Activated naive CD4-positive, alpha-beta T cell (primary cell): Measurements from ENCODE around the gene PLG.
"Not testable (repeated sequence)": the region's sequence is repeated elsewhere in the genome, so short reads cannot be mapped to it uniquely, and the experiment has no call there.

Experiments used
- DNase-seq, 4 experiments: peaks; one replicate each; lab custom pipeline; 2025; lab: John Stamatoyannopoulos, UW

PLG gene

GRCh38 chr6:160704688-160705087 lies 2.6 kb downstream of the PLG start:
- DNase-seq, result not testable (repeated sequence)

DNA sequence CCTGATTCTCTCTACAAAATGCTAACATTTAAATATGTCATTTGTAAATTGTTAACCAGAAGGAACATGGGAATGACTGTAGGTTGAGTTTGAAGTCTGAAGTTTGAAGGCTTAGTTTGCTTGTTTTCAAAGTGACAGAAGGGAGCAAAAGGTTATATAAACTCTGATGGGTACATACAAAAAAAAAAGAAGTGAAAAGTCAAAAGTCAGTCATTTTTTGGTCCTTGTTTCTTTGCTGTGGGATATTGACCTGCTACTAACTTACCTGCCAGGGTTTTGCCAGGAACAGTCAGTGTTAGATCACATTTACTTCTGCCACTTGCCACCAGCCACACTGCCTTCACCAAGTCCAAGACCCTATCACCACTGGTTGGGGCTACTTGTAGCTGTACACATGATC lies 6.9 kb downstream of the PLG start:
- not testable (repeated sequence) for DNase-seq

GRCh38 chr6:160714731-160715316 lies 12.8 kb downstream of the PLG start:
- DNase-seq, result no peak

DNA sequence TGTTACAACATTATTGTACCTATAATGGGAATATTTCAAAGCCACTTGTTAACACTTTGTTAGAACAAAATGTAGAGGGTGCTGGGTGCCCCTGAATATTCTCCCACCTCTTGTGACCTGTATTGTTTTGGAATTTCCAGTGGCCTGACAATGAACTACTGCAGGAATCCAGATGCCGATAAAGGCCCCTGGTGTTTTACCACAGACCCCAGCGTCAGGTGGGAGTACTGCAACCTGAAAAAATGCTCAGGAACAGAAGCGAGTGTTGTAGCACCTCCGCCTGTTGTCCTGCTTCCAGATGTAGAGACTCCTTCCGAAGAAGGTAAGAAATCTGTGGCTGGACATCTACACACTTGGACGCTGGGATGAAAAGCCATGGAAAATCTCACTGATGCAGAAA lies 28.9 kb downstream of the PLG start:
- DNase-seq, result no peak

GRCh38 chr6:160733050-160733646 lies 31.1 kb downstream of the PLG start:
- DNase-seq, result no peak

DNA sequence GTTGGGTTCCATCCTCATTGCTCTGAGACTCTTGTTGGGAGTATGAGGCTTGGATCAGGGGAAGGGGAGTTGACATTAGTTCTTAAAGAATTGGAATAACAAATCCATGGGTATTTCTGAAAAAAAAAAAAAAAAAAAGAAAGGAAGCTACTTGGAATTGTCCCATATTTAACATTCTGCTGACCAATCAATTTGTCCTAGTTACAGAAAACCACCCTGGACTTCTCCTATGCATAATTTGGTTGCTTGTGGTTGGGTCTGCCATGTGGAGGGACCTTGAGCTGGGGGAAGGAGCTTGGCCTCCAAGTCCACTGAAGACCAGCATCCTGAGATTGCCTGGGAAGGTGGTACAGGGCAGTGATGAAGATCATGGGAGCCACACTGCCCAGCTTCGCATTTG lies 32.6 kb downstream of the PLG start:
- no peak for DNase-seq

- DNase-seq, result no peak
These were observed 33.5 kb downstream of the PLG start for GRCh38 chr6:160735523-160735922.

GRCh38 chr6:160737934-160738333 lies 35.9 kb downstream of the PLG start:
- no peak for DNase-seq

DNA sequence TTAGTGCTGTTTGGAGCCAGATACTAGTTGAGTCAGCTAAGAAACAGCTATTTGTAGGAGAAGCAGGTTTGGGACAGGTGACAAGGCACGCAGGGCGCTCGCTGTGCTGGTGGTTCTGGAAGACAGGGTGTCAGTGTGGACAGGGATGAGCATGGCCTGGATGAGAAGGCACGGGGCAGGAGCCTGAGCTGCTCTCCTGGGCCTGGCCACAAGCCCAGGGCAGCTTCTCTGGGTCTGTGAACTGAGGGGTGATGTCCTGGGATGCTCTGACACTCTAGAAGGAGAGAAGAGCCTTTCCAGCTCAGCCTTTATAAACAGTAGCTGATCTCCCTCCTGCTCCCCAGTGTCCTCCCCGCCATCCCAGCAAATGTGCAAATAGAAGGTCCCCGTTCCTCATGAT lies 37.9 kb downstream of the PLG start:
- DNase-seq, result no peak

DNA sequence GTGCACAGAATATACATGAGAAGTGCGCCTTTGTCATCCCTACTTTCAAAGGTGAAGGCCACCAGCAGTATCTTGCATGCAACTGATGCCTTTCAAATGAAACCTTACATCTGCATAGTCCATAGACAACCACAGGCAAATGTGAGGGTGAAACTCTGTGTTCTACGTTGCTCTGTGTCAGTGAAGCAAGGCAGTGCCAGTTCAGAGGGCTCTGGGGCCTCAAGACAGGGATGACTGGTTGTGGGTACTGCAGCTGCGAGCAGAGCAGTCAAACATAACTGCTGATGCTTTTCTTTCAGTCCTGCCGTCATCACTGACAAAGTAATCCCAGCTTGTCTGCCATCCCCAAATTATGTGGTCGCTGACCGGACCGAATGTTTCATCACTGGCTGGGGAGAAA lies 39.0 kb downstream of the PLG start:
- not testable (repeated sequence) for DNase-seq

DNA sequence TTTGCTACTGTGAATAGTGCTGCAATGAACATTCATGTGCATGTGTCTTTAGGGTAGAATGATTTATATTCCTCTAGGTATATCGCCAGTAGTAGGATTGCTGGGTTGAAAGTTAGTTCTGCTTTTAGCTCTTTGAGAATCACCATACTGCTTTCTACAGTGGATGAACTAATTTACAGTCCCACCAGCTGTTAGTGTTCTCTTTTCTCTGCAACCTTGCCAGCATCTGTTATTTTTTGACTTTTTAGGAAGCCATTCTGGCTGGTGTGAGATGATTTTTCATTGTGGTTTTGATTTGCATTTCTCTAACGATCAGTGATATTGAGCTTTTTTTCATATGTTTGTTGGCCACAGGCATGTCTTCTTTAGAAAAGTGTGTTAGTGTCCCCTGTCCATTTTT lies 40.0 kb downstream of the PLG start:
- no peak for DNase-seq

DNA sequence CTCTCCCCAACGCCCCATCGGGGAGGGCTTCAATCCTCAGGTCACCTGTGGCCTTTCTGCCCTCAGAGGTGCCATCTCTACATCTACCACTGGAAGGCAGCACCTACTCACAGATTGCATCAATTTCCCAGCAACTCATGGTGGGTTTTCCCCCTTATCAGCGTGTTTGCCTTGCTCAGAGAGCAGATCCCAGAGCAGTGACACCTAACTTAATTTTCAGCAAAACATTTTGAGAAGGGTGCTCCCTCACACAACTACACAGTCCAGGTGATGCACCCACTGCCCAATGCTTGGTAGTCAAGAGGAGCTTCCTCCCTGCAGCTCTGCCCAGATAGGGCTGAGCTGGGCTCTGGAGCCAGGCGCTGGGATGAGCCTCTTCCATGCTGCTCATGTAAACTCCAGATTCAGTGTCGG lies 48.2 kb downstream of the PLG start:
- DNase-seq, result no peak

GRCh38 chr6:160753211-160753610 lies 51.2 kb downstream of the PLG start:
- DNase-seq, result not testable (repeated sequence)

GRCh38 chr6:160755165-160755564 lies 53.1 kb downstream of the PLG start:
- DNase-seq, result no peak

DNA sequence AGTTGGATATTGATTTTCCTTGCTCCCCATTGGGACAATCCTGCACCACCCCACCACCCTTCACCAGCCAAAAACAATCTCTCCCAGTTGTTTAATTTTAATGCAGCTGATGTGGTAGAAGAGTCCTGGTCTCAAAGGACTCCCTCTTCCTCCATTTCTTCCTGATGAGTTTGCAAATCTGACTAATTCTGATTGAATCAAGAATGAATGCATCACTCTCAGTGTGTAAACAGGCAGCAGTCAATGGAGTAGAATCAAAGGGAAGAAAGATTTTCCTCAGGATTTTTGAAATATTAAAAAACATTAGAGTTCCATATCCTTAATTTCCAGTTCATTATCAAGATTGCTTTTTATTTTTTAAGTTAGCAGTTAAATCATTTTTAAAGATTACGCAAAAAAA lies 54.0 kb downstream of the PLG start:
- DNase-seq, result no peak

DNA sequence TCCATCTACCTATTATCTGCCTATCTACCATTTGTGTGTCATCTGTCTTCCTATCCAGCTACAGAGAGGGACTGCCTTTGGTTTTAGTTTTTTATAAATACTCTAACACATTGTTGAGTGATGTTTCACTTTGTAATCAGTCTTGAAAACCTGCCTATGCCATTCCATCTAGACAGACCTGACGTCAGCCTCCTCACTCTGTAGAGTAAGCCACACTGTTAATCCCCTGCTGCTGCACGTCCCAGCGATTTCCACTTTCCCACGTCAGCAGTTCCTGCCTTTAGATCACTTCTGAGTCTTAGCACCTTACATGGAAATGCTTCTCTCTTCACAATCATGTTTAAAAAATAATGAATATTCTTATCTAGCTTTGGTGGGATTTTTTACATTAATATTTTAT lies 54.8 kb downstream of the PLG start:
- DNase-seq, result no peak

GRCh38 chr6:160764847-160765246 lies 62.8 kb downstream of the PLG start:
- no peak for DNase-seq

DNA sequence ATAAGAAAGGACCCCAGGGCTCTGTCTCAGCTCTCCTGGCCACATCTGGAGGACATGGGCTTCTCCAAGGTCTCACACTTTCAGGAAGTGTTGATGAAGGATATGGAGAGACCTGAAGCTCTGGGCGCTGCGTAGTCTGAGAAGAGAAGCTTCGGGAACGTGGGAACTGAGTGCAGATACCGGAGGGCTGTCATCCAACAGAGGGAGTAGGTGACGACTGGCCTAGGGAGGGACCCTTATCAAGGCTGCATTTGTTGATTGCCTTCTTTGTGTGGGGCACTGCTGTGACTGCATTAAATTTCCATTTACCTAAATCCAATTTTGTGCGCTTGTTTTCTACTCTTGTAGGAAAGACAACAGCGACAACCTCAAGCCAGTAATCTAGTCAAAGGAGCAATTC lies 63.4 kb downstream of the PLG start:
- no peak for DNase-seq

- no peak for DNase-seq
These were observed 64.6 kb downstream of the PLG start for GRCh38 chr6:160766657-160766988.

GRCh38 chr6:160766989-160767646 lies 65.1 kb downstream of the PLG start:
- DNase-seq, result peak in 3 of 4 experiments; percentile 2 to 12 (median 12)

DNA sequence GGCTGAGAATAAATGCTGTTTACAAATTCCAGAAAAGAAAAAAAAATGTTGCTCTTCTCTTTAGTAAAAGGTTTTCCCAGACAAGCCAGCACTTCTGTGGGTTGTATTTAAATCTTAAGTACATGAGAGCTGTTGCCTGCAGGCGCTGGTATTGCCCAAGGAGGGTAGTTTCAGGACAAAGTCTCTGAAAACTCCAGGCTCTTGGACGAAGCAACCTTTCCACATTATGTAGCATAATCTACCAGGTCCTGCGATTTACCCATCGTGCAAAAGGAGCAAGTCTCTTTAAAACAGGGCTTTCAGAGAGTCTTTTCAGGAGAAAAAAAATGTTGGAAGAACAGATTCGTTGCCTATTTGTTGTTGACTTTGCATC lies 65.6 kb downstream of the PLG start:
- DNase-seq, result no peak

DNA sequence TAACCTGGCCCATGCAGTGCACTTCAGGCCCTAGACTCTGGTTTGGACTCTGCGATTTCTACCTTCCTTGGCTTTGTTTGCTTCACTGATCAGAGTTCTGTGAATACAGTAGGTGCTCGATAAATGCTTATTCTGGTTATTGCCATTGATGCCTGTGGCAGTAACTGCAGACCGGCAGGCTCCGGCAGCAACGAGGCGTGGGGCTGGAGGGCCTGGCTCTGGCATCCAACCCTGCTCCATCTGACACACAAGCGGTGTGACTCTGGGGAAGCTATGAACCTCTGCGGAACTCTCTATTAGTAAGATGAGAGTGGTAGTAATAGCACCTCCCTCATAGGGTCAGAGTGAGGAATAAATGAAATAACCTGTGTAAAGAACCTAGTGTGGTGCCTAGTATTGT lies 66.1 kb downstream of the PLG start:
- DNase-seq, result no peak

- DNase-seq, result no peak
These were observed 72.4 kb downstream of the PLG start for GRCh38 chr6:160774399-160774798.
